ENCODE data around the gene CYBRD1. TPM values are rescaled to one million over a fixed set of nuclear protein-coding genes. Genes with fewer than 3 reads are reported as not detected.

CYBRD1 gene
- total RNA-seq, 3 donors from 2014 or later (not counting 1 experiment from before 2014, with no cell fraction given) = 13.6 to 28.7 (median 16.4) TPM

- ATAC-seq = no peak
- no peak for TF ChIP-seq CTCF (IDR thresholded peaks at IDR 0.05)
- Histone ChIP-seq H3K4me1 (ENCODE audit: control insufficient read depth, insufficient read depth, low read length) (no peaks in the 10 kb centered on the region), H3K27ac (ENCODE audit: low read length) (no peak overlapping the region), H3K27me3 (ENCODE audit: control insufficient read depth, insufficient read depth, low read length) (no peaks in the 10 kb centered on the region), H3K36me3 (ENCODE audit: control insufficient read depth, insufficient read depth, low read length) (no peaks in the 10 kb centered on the region), H3K4me3 (ENCODE audit: low read length) (no peak overlapping the region), H3K9me3 (ENCODE audit: control insufficient read depth, insufficient read depth, low read length) (no peaks in the 10 kb centered on the region)
- 100% methylated on average over 1 of the region's 2 CpGs for WGBS (ENCODE audit: insufficient coverage)
- H3K9me3 Mint-ChIP-seq = peaks cover 0 to 2% of the 10 kb centered on the region in 2 donors
- no peak overlapping the region for H3K27ac Mint-ChIP-seq
- H3K4me3 Mint-ChIP-seq = no peak overlapping the region
- DNase-seq = no peak
- H3K36me3 Mint-ChIP-seq = no peaks in the 10 kb centered on the region
- peaks cover 0 to 5% of the 10 kb centered on the region in 2 donors for H3K4me1 Mint-ChIP-seq
- peaks cover 0 to 6% of the 10 kb centered on the region in 2 donors for H3K27me3 Mint-ChIP-seq (ENCODE audit: low read depth in 2 of 2)
- intact Hi-C loops (cut with micrococcal nuclease) = no loop called here
These were observed 16.9 kb upstream of the CYBRD1 start for GRCh38 chr2:171505374-171505773.

GRCh38 chr2:171509945-171510731 is 12.1 kb upstream of the CYBRD1 start:
- TF ChIP-seq CTCF (IDR thresholded peaks at IDR 0.05) = no peak
- Mint-ChIP-seq H3K36me3 (no peaks in the 10 kb centered on the region), H3K27ac (no peak overlapping the region), H3K4me3 (no peak overlapping the region), H3K9me3 (no peaks in the 10 kb centered on the region), H3K27me3 (ENCODE audit: low read depth in 2 of 2) (peaks cover under 1 to 6% of the 10 kb centered on the region in 2 donors), H3K4me1 (peaks cover 0 to 5% of the 10 kb centered on the region in 2 donors)
- Histone ChIP-seq H3K36me3 (ENCODE audit: control insufficient read depth, insufficient read depth, low read length) (no peaks in the 10 kb centered on the region), H3K4me3 (ENCODE audit: low read length) (no peak overlapping the region), H3K27me3 (ENCODE audit: control insufficient read depth, insufficient read depth, low read length) (no peaks in the 10 kb centered on the region), H3K4me1 (ENCODE audit: control insufficient read depth, insufficient read depth, low read length) (no peaks in the 10 kb centered on the region), H3K27ac (ENCODE audit: low read length) (no peak overlapping the region), H3K9me3 (ENCODE audit: control insufficient read depth, insufficient read depth, low read length) (no peaks in the 10 kb centered on the region)
- intact Hi-C loops (cut with micrococcal nuclease) = no loop called here
- WGBS (ENCODE audit: insufficient coverage) = 72% methylated on average over 6 of the region's 9 CpGs
- DNase-seq (no peak), ATAC-seq (no peak)

GRCh38 chr2:171512014-171512413 is 10.3 kb upstream of the CYBRD1 start:
- Histone ChIP-seq H3K9me3 (ENCODE audit: control insufficient read depth, insufficient read depth, low read length) (no peaks in the 10 kb centered on the region), H3K4me3 (ENCODE audit: low read length) (no peak overlapping the region), H3K27ac (ENCODE audit: low read length) (no peak overlapping the region), H3K4me1 (ENCODE audit: control insufficient read depth, insufficient read depth, low read length) (no peaks in the 10 kb centered on the region), H3K36me3 (ENCODE audit: control insufficient read depth, insufficient read depth, low read length) (no peaks in the 10 kb centered on the region), H3K27me3 (ENCODE audit: control insufficient read depth, insufficient read depth, low read length) (no peaks in the 10 kb centered on the region)
- intact Hi-C loops (cut with micrococcal nuclease) = no loop called here
- WGBS (ENCODE audit: insufficient coverage) = 48% methylated on average over 2 of the region's 2 CpGs
- H3K9me3 Mint-ChIP-seq = no peaks in the 10 kb centered on the region
- H3K27me3 Mint-ChIP-seq (ENCODE audit: low read depth in 2 of 2) = peaks cover 7 to 8% of the 10 kb centered on the region in 2 donors
- H3K4me3 Mint-ChIP-seq = no peak overlapping the region
- H3K4me1 Mint-ChIP-seq = peaks cover 0 to 5% of the 10 kb centered on the region in 2 donors
- no peak for TF ChIP-seq CTCF (IDR thresholded peaks at IDR 0.05)
- ATAC-seq (no peak), DNase-seq (no peak)
- H3K27ac Mint-ChIP-seq = no peak overlapping the region
- no peaks in the 10 kb centered on the region for H3K36me3 Mint-ChIP-seq
